Prostate gland (tissue), 2 donors: ENCODE results near the gene RNF121. TPM values are rescaled to one million over a fixed set of nuclear protein-coding genes. Genes with fewer than 3 reads are reported as not detected.

Experiments used
- DNase-seq: peaks from one replicate; pipeline ENCODE4 v3.0.0-alpha.2; 2019; ENCODE audit warnings: low spot score
- H3K27ac ChIP-seq, 2 donors: fragments of 200-600 bp; sonication (generic); 2 replicates each; pipeline ENCODE4 v1.5.1; 2017 to 2019
- H3K27me3 ChIP-seq: fragments of 200-600 bp; sonication (generic); replicated peaks from 2 replicates; pipeline ENCODE4 v1.5.1; 2019; ENCODE audit not compliant: insufficient read depth
- H3K36me3 ChIP-seq, 2 donors: fragments of 200-600 bp; sonication (generic); 1 replicate in 1 of 2; 2 replicates in 1 of 2; pipeline versions ENCODE4 v1.5.1 to v1.8.1; 2017 to 2019
- H3K4me1 ChIP-seq: fragments of 200-600 bp; sonication (generic); replicated peaks from 2 replicates; pipeline ENCODE4 v1.5.1; 2019
- H3K4me3 ChIP-seq, 2 donors: fragments of 200-600 bp; sonication (generic); 2 replicates each; pipeline ENCODE4 v1.5.1; 2017 to 2019
- H3K9me3 ChIP-seq: fragments of 200-600 bp; sonication (generic); 2 replicates; pipeline ENCODE4 v1.5.1; 2017
- CTCF ChIP-seq, 4 experiments: fragments of 200-600 bp in 2 of 4; fragments of 450-650 bp in 2 of 4; sonication (generic) in 2 of 4; IDR thresholded peaks; 1 replicate in 3 of 4; 2 replicates in 1 of 4; pipeline ENCODE4 v1.5.1; 2016 to 2019; ENCODE audit warnings: antibody characterized with exemption in 4 of 4, mild to moderate bottlenecking in 2 of 4, moderate library complexity in 2 of 4
- POLR2A ChIP-seq: fragments of 450-650 bp; IDR thresholded peaks from one replicate; pipeline ENCODE4 v1.6.1; 2016; ENCODE audit warnings: antibody characterized with exemption, mild to moderate bottlenecking
- POLR2AphosphoS5 ChIP-seq: sonication (generic); formaldehyde crosslinking; IDR thresholded peaks from one replicate; pipeline ENCODE4 v1.6.1; 2017; ENCODE audit warnings: antibody characterized with exemption
- WGBS: methylation state at CpG from one replicate; pipeline ENCODE4 v1.1.5; 2018; 5-methylcytosine and 5-hydroxymethylcytosine counted together
- intact Hi-C: fragments of 100-400 bp; cut with DNase I; formaldehyde crosslinking; loops from one replicate; pipeline ENCODE4 v1.14.2; 2022
- total RNA-seq, 2 donors: library from RNA; depleted of rRNA; stranded (reverse); fragments of >200 nt; gene quantifications; one replicate each; pipeline ENCODE4 v1.1.0, GENCODE V29; 2016

The RNF121 gene
- total RNA-seq, 2 donors from 2014 or later: 32.4 to 48.0 TPM

GRCh38 chr11:71996517-71996916, 67.7 kb downstream of the RNF121 start:
- no peak overlapping the region for H3K4me3 ChIP-seq
- peaks cover 3% of the 10 kb centered on the region for H3K4me1 ChIP-seq

GRCh38 chr11:71996946-71997345, 68.1 kb downstream of the RNF121 start:
- Histone ChIP-seq H3K4me1 (peaks cover 3% of the 10 kb centered on the region), H3K27ac (no peak overlapping the region), H3K27me3 (no peaks in the 10 kb centered on the region), H3K36me3 (no peaks in the 10 kb centered on the region), H3K4me3 (no peak overlapping the region), H3K9me3 (no peaks in the 10 kb centered on the region)
- no peak for DNase-seq
- intact Hi-C loops: no loop called here
- TF ChIP-seq CTCF (IDR thresholded peaks at IDR 0.05) (no peak), POLR2A (no peak), POLR2AphosphoS5 (no peak)
- 77% methylated on average over 8 of the region's 8 CpGs for WGBS

More at GRCh38 chr11:71996517-71996916, 67.7 kb downstream of the RNF121 start:
- Histone ChIP-seq H3K9me3 (no peaks in the 10 kb centered on the region), H3K36me3 (no peaks in the 10 kb centered on the region), H3K27ac (no peak overlapping the region), H3K27me3 (no peaks in the 10 kb centered on the region)
- no peak for DNase-seq
- TF ChIP-seq CTCF (IDR thresholded peaks at IDR 0.05) (no peak), POLR2AphosphoS5 (no peak), POLR2A (no peak)
- intact Hi-C loops: no loop called here
- WGBS: 100% methylated on average over 4 of the region's 4 CpGs

DNA sequence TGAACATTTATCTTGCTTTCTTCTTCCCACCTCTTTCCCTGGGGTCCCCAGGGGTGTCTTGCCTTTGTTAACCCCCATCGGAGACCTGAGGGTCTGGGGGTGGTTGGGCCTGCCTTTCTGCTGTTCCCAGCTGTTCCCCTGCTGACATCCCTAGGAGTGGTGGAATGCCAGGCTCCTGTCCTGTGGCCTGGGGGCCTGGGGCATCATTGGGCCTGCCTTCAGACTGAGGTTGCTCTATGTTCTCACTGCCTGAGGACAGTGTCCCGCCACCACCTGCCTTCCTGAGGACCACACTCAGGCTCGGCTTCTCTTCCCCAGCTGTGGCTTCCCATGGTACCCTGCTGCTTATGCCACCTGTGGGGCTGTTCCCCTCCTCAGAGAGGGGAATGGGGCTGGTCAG, 68.7 kb downstream of the RNF121 start:
- H3K4me1 ChIP-seq: peaks cover 3% of the 10 kb centered on the region
- H3K27ac ChIP-seq: no peak overlapping the region
- intact Hi-C loops: no loop called here
- no peaks in the 10 kb centered on the region for H3K9me3 ChIP-seq
- H3K36me3 ChIP-seq: no peaks in the 10 kb centered on the region
- 95% methylated on average over 3 of the region's 3 CpGs for WGBS
- H3K4me3 ChIP-seq: no peak overlapping the region
- no peak for DNase-seq
- no peak for TF ChIP-seq POLR2A
- no peak for TF ChIP-seq POLR2AphosphoS5
- TF ChIP-seq CTCF (IDR thresholded peaks at IDR 0.05): no peak
- H3K27me3 ChIP-seq: no peaks in the 10 kb centered on the region

GRCh38 chr11:71998061-71998460, 69.2 kb downstream of the RNF121 start:
- Histone ChIP-seq H3K4me3 (no peak overlapping the region), H3K27me3 (no peaks in the 10 kb centered on the region), H3K9me3 (no peaks in the 10 kb centered on the region), H3K27ac (no peak overlapping the region), H3K36me3 (peaks cover 0 to 2% of the 10 kb centered on the region in 2 donors), H3K4me1 (peaks cover 3% of the 10 kb centered on the region)
- no peak for TF ChIP-seq POLR2AphosphoS5
- intact Hi-C loops: no loop called here
- 87% methylated on average over 2 of the region's 2 CpGs for WGBS
- DNase-seq: no peak

DNA sequence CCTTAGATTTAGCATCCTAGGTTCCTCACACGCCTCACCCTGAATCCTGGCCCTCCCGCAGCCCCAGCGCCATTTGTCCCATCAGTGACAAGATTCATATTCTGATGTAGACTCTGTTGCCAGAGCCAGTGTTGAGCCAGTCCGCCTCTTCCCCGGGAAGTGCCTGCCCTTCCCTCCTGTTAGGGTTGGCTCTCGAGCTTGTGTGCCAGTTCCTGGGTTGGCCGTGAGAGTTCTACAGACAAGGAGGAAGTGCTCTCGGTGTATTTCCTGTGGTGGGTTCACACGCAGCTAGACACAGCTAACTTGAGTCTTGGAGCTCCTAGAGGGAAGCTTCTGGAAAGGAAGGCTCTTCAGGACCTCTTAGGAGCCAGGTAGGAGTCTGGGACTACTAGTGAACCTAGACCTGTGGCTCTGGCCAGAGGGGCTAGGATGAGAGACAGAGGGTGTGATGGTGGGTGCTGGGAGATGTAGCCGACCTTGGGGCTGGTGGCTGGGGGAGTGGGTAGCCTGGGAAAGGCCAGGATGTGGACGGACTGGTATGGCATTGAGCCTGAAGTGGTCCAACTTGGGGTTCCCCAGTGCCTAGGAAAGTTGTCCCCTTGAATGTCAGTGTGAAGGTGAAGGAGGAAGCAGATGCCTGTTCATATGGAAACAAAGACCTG, 69.9 kb downstream of the RNF121 start, which contains the start of gene IL18BP:
Gene IL18BP, plus strand, starts transcription at position 261 of the 662 bp plus-strand sequence. CDS start 1,076 bp downstream, outside the sequence.
- Histone ChIP-seq H3K9me3 (no peaks in the 10 kb centered on the region), H3K4me3 (peak within 1 kb of the TSS in 1 of 2 donors; percentile 0), H3K4me1 (peaks cover 3% of the 10 kb centered on the region), H3K27ac (peak within 1 kb of the TSS; percentile 63 to 73), H3K27me3 (no peaks in the 10 kb centered on the region), H3K36me3 (peaks cover 3 to 9% of the 10 kb centered on the region in 2 donors)
- WGBS: 81% methylated on average over 11 of the region's 11 CpGs
- no peak for TF ChIP-seq POLR2AphosphoS5
- TF ChIP-seq CTCF (IDR thresholded peaks at IDR 0.05): no peak
- no peak for TF ChIP-seq POLR2A
- DNase-seq: no peak
- intact Hi-C loops: no loop called here
